Measurements from ENCODE around the gene EFL1. TPM values are rescaled to one million over a fixed set of nuclear protein-coding genes. Genes with fewer than 3 reads are reported as not detected.

The EFL1 gene
- total RNA-seq, 1 donor from 2014 or later = 19.3 TPM

GRCh38 chr15:82140886-82141285 lies 121.6 kb downstream of the EFL1 start:
- H3K4me3 Mint-ChIP-seq (ENCODE audit: unreplicated experiment) = no peak overlapping the region
- peaks cover 16% of the 10 kb centered on the region for H3K4me1 Mint-ChIP-seq (ENCODE audit: unreplicated experiment)
- no peaks in the 10 kb centered on the region for H3K36me3 Mint-ChIP-seq (ENCODE audit: low read depth, unreplicated experiment)
- TF ChIP-seq, protein P1, sequence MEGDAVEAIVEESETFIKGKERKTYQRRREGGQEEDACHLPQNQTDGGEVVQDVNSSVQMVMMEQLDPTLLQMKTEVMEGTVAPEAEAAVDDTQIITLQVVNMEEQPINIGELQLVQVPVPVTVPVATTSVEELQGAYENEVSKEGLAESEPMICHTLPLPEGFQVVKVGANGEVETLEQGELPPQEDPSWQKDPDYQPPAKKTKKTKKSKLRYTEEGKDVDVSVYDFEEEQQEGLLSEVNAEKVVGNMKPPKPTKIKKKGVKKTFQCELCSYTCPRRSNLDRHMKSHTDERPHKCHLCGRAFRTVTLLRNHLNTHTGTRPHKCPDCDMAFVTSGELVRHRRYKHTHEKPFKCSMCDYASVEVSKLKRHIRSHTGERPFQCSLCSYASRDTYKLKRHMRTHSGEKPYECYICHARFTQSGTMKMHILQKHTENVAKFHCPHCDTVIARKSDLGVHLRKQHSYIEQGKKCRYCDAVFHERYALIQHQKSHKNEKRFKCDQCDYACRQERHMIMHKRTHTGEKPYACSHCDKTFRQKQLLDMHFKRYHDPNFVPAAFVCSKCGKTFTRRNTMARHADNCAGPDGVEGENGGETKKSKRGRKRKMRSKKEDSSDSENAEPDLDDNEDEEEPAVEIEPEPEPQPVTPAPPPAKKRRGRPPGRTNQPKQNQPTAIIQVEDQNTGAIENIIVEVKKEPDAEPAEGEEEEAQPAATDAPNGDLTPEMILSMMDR (IDR thresholded peaks at IDR 0.05; ENCODE audit: unreplicated experiment) = no peak
- H3K27ac Mint-ChIP-seq (ENCODE audit: unreplicated experiment) = peak overlapping the region; percentile 73
- no peak for DNase-seq (ENCODE audit: low spot score)
- no peaks in the 10 kb centered on the region for H3K27me3 Mint-ChIP-seq (ENCODE audit: unreplicated experiment)
- no peaks in the 10 kb centered on the region for H3K9me3 Mint-ChIP-seq (ENCODE audit: unreplicated experiment)

- peaks cover 16% of the 10 kb centered on the region for H3K4me1 Mint-ChIP-seq (ENCODE audit: unreplicated experiment)
- DNase-seq (ENCODE audit: low spot score) = no peak
- no peak overlapping the region for H3K4me3 Mint-ChIP-seq (ENCODE audit: unreplicated experiment)
- H3K27me3 Mint-ChIP-seq (ENCODE audit: unreplicated experiment) = no peaks in the 10 kb centered on the region
- peak overlapping the region; percentile 84 for H3K27ac Mint-ChIP-seq (ENCODE audit: unreplicated experiment)
- H3K9me3 Mint-ChIP-seq (ENCODE audit: unreplicated experiment) = no peaks in the 10 kb centered on the region
- H3K36me3 Mint-ChIP-seq (ENCODE audit: low read depth, unreplicated experiment) = no peaks in the 10 kb centered on the region
- TF ChIP-seq, protein P1 (IDR thresholded peaks at IDR 0.05; ENCODE audit: unreplicated experiment) = peak; percentile 89
Observed at GRCh38 chr15:82139823-82140268, 122.7 kb downstream of the EFL1 start.

DNA sequence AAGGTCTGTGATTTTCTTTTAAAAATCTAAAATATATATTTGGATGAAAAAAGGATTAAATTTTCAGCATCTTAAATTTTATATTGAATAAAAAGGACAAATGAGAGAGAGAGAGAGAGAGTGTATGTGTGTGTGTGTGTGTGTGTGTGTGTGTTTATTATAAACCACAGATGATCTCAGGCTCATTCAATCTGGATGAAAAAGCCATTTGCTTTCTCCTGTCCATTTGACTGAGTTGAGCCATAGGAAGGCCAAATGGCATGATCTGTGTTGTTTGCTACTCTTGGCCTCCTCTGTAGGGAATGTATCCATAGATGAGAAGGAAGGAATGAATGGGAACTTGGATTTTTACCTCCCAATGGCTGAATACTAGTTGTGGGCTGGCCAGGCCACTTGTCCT lies 124.2 kb downstream of the EFL1 start:
- no peaks in the 10 kb centered on the region for H3K27me3 Mint-ChIP-seq (ENCODE audit: unreplicated experiment)
- H3K9me3 Mint-ChIP-seq (ENCODE audit: unreplicated experiment) = no peaks in the 10 kb centered on the region
- no peaks in the 10 kb centered on the region for H3K36me3 Mint-ChIP-seq (ENCODE audit: low read depth, unreplicated experiment)
- H3K27ac Mint-ChIP-seq (ENCODE audit: unreplicated experiment) = no peak overlapping the region
- DNase-seq (ENCODE audit: low spot score) = no peak
- TF ChIP-seq, protein P1 (IDR thresholded peaks at IDR 0.05; ENCODE audit: unreplicated experiment) = no peak
- peaks cover 13% of the 10 kb centered on the region for H3K4me1 Mint-ChIP-seq (ENCODE audit: unreplicated experiment)
- no peak overlapping the region for H3K4me3 Mint-ChIP-seq (ENCODE audit: unreplicated experiment)

- Mint-ChIP-seq H3K36me3 (ENCODE audit: low read depth, unreplicated experiment) (no peaks in the 10 kb centered on the region), H3K4me3 (ENCODE audit: unreplicated experiment) (no peak overlapping the region), H3K9me3 (ENCODE audit: unreplicated experiment) (no peaks in the 10 kb centered on the region), H3K4me1 (ENCODE audit: unreplicated experiment) (peaks cover 12% of the 10 kb centered on the region), H3K27me3 (ENCODE audit: unreplicated experiment) (no peaks in the 10 kb centered on the region), H3K27ac (ENCODE audit: unreplicated experiment) (no peak overlapping the region)
- TF ChIP-seq, protein P1 (IDR thresholded peaks at IDR 0.05; ENCODE audit: unreplicated experiment) = no peak
- no peak for DNase-seq (ENCODE audit: low spot score)
Observed at GRCh38 chr15:82137261-82137660, 125.3 kb downstream of the EFL1 start.

GRCh38 chr15:82136120-82136519 lies 126.4 kb downstream of the EFL1 start:
- H3K27ac Mint-ChIP-seq (ENCODE audit: unreplicated experiment) = no peak overlapping the region
- DNase-seq (ENCODE audit: low spot score) = no peak
- no peaks in the 10 kb centered on the region for H3K27me3 Mint-ChIP-seq (ENCODE audit: unreplicated experiment)
- peaks cover 5% of the 10 kb centered on the region for H3K36me3 Mint-ChIP-seq (ENCODE audit: low read depth, unreplicated experiment)
- TF ChIP-seq, protein P1 (IDR thresholded peaks at IDR 0.05; ENCODE audit: unreplicated experiment) = no peak
- H3K4me3 Mint-ChIP-seq (ENCODE audit: unreplicated experiment) = no peak overlapping the region
- no peaks in the 10 kb centered on the region for H3K9me3 Mint-ChIP-seq (ENCODE audit: unreplicated experiment)
- H3K4me1 Mint-ChIP-seq (ENCODE audit: unreplicated experiment) = peaks cover 12% of the 10 kb centered on the region

All from endothelial cell (in vitro differentiated cells).